IPS-18a (cell line): ENCODE measurements around the gene C1QTNF5.

Source experiments
- H3K27ac ChIP-seq: one replicate; pipeline ENCODE4 v1.5.1; 2013; ENCODE audit warnings: low read length
- H3K27me3 ChIP-seq: one replicate; pipeline ENCODE4 v1.6.1; 2013; ENCODE audit warnings: mild to moderate bottlenecking, low read length; ENCODE audit not compliant: control insufficient read depth, insufficient read depth
- H3K36me3 ChIP-seq: one replicate; pipeline ENCODE4 v1.6.1; 2013; ENCODE audit warnings: low read depth, low read length; ENCODE audit not compliant: control insufficient read depth
- H3K4me1 ChIP-seq: one replicate; pipeline ENCODE4 v1.6.1; 2013; ENCODE audit warnings: low read depth, low read length; ENCODE audit not compliant: control insufficient read depth
- H3K4me3 ChIP-seq: one replicate; pipeline ENCODE4 v1.5.1; 2013; ENCODE audit warnings: low read length
- H3K9ac ChIP-seq: one replicate; pipeline ENCODE4 v1.6.1; 2013; ENCODE audit warnings: mild to moderate bottlenecking, low read length, moderate library complexity
- H3K9me3 ChIP-seq: one replicate; pipeline ENCODE4 v1.6.1; 2013; ENCODE audit warnings: low read depth, low read length; ENCODE audit not compliant: control insufficient read depth

C1QTNF5 gene

DNA sequence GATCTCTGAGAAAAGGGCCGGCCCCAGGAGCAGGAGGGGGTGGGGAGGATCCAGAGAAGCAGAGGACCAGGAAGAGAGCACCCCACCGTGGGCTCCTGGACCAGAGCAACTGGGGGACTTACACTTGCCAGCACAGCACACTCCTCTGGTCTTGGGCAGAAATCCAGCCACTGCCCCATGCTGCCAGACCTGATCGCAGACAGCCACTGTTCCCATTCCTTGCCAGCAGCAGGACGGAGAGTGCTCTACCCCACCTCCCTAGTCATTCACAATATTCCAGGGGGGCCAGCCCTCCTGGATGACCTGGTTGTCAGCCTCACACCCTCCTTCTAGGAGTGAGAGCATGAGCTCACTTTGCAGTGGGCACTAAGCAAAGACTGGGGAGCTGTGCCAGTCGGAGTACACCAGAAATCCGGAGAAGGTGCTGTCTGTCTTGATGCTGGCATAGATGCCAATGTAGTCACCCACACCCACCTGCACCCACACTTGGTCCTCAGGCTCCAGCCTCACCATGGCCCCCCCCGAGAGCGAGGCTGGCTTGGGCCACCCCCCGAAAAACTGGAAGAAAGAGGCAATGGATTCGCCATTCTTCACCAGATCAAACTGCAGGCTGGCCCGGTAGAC, 1.6 kb downstream of the C1QTNF5 start:
- Histone ChIP-seq H3K27me3 (peaks cover 41% of the 10 kb centered on the region), H3K4me3 (peak overlapping the region; percentile 51), H3K9ac (no peak overlapping the region), H3K27ac (no peak overlapping the region), H3K9me3 (no peaks in the 10 kb centered on the region), H3K4me1 (peaks cover 13% of the 10 kb centered on the region), H3K36me3 (peaks cover 7% of the 10 kb centered on the region)

DNA sequence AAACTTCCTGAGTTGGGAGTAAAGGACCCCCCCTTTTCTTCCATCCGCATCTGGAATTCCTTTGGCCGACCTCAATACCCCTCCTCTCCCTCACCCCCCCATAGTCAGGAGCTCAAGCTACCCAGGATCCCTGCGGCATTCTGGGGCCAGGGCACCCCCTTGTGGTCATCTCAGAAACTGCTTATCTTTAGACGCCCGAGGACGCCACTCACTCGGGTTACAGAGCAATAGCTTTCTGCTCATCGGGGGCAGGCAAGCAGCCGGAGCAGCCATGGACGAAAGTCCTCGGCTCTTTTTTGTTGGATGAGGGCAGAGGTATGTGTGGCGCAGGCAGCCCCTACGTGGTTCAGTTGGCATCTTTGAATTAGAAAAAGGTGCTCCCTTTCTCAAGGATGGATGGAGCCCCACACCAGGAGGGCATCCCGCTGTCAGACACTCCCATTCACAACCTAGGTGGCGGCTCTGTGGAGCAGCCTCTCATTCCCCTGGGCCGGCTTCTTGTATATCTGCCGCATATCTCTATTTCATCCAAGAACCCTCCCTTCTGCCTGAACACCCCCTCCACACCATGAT, 2.3 kb downstream of the C1QTNF5 start:
- Histone ChIP-seq H3K27ac (no peak overlapping the region), H3K4me3 (peak overlapping the region; percentile 40), H3K9ac (no peak overlapping the region), H3K27me3 (peaks cover 41% of the 10 kb centered on the region), H3K4me1 (peaks cover 16% of the 10 kb centered on the region), H3K36me3 (peaks cover 7% of the 10 kb centered on the region), H3K9me3 (no peaks in the 10 kb centered on the region)

DNA sequence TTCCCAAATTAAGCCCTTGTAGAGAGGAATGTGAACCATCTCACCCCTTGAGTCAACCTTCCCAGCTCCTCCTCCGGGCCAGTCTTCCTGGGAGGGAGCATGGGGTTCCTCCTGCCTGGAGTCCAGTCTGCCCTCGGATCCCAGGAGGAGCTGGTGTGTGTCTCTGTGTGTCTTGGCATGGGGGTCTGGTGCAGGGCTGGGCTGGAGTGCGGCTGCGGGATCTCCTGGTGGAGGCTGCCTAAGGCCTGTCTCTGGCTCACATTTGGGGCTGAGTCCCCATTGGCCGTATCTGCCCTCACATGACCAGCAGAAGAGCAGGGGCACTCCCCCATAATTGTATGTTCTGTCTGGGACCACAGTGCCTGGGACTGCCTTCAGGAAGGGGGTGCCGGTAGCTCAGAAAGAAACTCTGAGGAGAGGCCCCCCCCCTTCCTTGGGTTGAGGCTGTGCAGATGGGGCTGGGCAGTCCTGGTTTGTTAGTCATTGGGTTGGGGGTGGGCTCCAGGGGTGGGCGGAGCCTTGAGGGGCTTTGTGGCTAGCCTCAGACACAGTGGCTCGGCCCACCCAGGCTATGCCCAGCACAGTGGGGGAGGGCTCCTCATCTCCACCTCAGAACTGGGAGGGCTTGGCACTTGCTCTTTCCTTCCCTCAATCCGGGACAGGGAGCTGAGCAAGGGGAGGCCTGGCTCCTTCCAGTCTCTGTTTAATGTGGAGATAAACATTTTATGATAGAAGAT, 2.9 kb downstream of the C1QTNF5 start:
- no peaks in the 10 kb centered on the region for H3K9me3 ChIP-seq
- H3K4me3 ChIP-seq: peak overlapping the region; percentile 40
- no peak overlapping the region for H3K27ac ChIP-seq
- peaks cover 7% of the 10 kb centered on the region for H3K36me3 ChIP-seq
- peaks cover 41% of the 10 kb centered on the region for H3K27me3 ChIP-seq
- H3K9ac ChIP-seq: no peak overlapping the region
- H3K4me1 ChIP-seq: peaks cover 16% of the 10 kb centered on the region

DNA sequence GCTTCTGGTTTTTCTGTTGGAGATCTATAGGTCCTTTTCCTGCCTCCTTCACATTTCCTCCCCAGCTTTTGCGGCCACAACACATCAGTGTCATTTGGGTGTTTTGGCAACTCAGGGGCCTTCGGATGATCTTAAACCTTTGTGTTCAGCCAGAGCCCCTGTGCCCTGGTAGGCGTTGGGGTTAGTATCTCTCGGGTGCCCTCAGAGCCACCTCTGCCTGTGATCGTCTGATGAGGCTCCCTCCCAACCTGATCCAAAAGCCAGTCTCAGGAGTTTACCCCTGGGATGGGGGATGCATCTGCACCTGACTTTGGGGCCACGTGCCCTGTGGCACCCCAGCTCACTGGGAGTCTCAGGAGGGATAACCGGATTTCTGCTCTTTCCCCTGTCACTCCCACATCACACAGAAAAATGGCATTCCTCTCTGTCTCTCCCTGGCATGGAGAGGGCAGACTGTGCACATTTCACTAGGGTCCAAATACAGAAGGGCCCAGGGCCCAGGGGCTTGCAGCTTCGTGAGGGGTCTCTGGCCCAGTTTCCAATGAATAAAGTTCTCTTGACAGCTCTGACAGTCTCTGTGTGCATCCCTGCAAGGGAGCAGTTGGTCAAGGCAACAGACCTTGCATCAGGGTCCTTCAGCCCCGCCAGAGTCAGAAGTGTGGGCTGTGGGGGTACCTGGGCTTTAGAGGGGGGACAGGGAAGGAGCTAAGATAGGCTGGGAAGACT, 3.8 kb downstream of the C1QTNF5 start:
- Histone ChIP-seq H3K9ac (no peak overlapping the region), H3K27ac (no peak overlapping the region), H3K36me3 (peaks cover 7% of the 10 kb centered on the region), H3K4me1 (peaks cover 16% of the 10 kb centered on the region), H3K9me3 (no peaks in the 10 kb centered on the region), H3K4me3 (no peak overlapping the region), H3K27me3 (peaks cover 36% of the 10 kb centered on the region)

DNA sequence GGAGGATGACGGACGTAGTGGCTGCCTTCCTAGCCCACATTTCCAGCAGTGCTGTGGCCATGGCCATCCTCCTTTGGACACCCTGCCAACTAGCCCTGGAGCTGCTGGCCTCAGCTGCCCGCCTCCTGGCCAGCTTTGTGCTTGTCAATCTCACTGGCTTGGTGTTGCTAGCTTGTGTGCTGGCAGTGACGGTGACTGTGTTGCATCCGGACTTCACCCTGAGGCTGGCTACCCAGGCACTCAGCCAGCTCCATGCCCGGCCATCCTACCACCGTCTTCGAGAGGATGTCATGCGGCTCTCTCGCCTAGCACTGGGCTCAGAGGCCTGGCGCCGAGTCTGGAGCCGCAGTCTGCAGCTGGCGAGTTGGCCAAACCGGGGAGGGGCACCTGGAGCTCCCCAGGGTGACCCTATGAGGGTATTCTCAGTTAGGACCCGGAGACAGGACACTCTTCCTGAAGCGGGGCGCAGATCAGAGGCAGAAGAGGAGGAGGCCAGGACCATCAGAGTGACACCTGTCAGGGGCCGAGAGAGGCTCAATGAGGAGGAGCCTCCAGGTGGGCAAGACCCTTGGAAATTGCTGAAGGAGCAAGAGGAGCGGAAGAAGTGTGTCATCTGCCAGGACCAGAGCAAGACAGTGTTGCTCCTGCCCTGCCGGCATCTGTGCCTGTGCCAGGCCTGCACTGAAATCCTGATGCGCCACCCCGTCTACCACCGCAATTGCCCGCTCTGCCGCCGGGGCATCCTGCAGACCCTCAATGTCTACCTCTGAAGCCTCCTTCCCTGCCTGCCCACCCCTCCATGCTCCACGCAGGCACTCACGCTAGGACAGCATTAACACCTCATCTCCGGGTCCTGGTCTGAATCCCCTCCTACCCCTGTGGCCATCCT, 4.8 kb downstream of the C1QTNF5 start:
- no peak overlapping the region for H3K27ac ChIP-seq
- H3K4me1 ChIP-seq: peaks cover 11% of the 10 kb centered on the region
- peaks cover 26% of the 10 kb centered on the region for H3K27me3 ChIP-seq
- no peak overlapping the region for H3K9ac ChIP-seq
- no peaks in the 10 kb centered on the region for H3K9me3 ChIP-seq
- H3K4me3 ChIP-seq: peak overlapping the region; percentile 80
- peaks cover 7% of the 10 kb centered on the region for H3K36me3 ChIP-seq

DNA sequence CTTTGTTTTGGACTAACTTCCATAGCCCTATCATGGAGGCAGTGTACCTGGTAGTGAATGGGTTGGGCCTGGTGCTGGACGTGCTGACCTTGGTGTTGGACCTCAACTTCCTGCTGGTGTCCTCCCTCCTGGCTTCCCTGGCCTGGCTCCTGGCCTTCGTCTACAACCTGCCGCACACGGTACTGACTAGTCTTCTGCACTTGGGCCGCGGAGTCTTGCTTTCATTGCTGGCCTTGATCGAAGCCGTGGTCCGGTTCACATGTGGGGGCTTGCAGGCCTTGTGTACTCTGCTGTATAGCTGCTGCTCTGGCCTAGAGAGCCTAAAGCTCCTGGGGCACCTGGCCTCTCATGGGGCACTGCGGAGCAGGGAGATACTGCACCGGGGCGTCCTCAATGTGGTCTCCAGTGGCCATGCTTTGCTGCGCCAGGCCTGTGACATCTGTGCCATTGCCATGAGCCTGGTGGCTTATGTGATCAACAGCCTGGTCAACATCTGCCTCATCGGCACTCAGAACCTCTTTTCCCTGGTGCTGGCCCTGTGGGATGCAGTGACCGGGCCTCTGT, 5.5 kb downstream of the C1QTNF5 start:
- peaks cover 11% of the 10 kb centered on the region for H3K4me1 ChIP-seq
- no peaks in the 10 kb centered on the region for H3K9me3 ChIP-seq
- peak overlapping the region; percentile 81 for H3K9ac ChIP-seq
- H3K36me3 ChIP-seq: peaks cover 7% of the 10 kb centered on the region
- peak overlapping the region; percentile 80 for H3K4me3 ChIP-seq
- H3K27me3 ChIP-seq: peaks cover 19% of the 10 kb centered on the region
- no peak overlapping the region for H3K27ac ChIP-seq

DNA sequence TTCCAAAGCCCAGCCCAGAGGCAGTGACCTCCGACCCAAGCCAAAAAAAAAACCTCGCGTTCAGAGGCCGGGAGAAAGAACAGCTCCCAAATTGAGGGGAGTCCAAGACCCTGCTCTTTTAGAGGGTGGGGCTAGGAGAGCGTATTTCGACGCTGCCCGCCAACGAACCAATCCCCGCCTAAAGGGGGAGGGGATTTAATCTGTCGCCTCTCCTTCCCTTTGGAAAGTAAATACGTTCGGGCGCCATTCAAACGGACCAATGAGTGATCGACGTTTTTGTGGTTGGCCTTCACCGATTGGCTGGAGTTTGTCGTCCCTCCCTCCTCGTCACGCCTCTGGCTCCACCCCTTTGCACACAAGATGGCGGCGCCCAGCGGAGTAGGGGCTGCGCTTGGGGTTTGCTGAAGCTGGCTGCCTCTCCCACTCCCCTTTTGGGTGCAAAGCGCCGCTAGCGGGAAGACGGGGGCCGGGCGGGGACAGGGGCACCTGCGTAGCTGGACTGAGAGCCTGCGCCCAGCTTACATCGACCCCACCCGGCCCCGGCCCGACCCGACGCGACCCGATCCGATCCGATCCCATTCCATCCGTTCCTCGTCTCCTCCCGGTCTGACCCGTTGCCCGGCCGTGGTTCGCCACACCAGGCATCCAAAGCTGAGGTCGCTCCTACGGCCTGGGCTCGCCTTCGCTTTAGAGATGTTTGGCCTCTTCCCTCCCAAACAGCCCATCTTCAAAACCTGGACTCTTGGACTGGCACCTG, 6.3 kb downstream of the C1QTNF5 start, which contains the start of gene RNF26:
RNF26 (plus strand) TSS at position 354 of the 757 bp plus-strand sequence. CDS start 596 bp downstream, outside the sequence.
- Histone ChIP-seq H3K4me3 (peak within 1 kb of the TSS; percentile 80), H3K27ac (peak within 1 kb of the TSS; percentile 31), H3K36me3 (peaks cover 7% of the 10 kb centered on the region), H3K4me1 (peaks cover 11% of the 10 kb centered on the region), H3K27me3 (peaks cover 11% of the 10 kb centered on the region), H3K9ac (peak within 1 kb of the TSS; percentile 81), H3K9me3 (no peaks in the 10 kb centered on the region)

DNA sequence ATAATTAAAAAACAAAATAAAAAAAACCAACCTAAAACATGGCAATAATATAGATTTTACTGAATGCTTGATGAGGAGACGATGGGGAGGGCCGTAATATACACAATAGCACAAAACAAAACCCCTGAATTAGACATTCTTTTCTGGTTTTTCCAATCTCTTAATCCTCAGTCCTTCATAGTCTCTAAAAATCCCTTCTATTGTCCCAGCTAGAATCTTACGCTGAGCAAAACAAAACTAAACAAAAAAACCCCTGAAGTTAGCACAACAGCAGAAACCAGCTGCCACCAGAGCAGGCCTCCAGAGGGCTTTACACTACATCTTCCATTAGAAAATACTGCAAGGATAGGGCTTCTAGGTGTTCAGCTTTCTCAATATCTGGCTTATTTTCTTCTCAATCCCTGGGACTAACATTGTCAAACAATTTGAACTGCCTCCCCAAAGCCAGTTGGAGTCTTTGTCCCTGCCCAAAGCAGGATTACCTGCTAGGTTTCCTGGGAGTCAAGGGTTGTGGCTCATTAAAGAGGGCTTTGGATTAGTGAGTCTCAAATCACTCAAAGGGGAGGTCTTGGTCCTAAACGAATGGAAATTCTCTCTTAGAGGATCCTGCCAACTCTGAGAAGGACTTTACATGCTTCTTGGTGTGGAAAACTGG, 8.4 kb downstream of the C1QTNF5 start:
- H3K27ac ChIP-seq: no peak overlapping the region
- H3K4me3 ChIP-seq: no peak overlapping the region
- H3K9me3 ChIP-seq: no peaks in the 10 kb centered on the region
- no peaks in the 10 kb centered on the region for H3K27me3 ChIP-seq
- no peak overlapping the region for H3K9ac ChIP-seq
- peaks cover 3% of the 10 kb centered on the region for H3K4me1 ChIP-seq
- H3K36me3 ChIP-seq: peaks cover 7% of the 10 kb centered on the region

DNA sequence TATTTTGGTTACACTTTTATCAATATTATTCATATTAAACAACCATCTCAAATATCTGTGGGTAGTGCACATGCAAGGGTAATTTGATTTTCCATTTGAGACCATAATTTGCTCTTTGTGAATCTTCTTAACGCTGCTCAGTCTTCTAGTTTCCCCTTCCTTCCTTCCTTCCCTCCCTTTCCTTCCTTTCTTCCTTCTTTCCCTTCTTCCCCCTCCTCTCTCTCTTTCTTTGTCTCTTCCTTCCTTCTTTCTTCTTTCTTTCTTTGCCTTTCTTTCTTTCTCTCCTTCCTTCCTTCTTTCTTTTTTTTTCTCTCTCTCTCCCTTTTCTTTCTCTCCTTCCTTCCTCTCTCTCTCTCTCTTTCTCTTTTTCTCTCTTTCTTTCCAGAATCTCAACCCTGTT, 10.4 kb downstream of the C1QTNF5 start:
- Histone ChIP-seq H3K27ac (no peak overlapping the region), H3K4me1 (peaks cover 3% of the 10 kb centered on the region), H3K9me3 (no peaks in the 10 kb centered on the region), H3K36me3 (no peaks in the 10 kb centered on the region), H3K4me3 (no peak overlapping the region), H3K9ac (no peak overlapping the region), H3K27me3 (no peaks in the 10 kb centered on the region)

DNA sequence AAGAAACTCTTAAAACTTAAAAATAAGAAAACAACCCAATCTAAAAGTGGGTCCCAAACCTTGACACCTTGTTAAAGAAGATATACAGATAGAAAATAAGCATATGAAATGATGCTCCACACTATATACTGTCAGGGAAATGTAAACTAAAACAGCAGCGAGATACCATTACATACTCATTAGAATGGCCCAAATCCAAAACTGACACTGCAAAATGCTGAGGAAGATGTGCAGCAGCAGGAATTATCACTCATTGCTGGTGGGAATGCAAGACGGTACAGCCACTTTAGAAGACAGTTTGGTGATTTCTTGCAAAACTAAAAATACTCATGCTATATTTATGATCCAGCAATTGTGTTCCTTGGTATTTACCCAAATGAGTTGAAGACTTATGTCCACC, 11.4 kb downstream of the C1QTNF5 start:
- Histone ChIP-seq H3K9ac (no peak overlapping the region), H3K4me3 (no peak overlapping the region), H3K9me3 (no peaks in the 10 kb centered on the region), H3K27me3 (no peaks in the 10 kb centered on the region), H3K27ac (no peak overlapping the region), H3K4me1 (peaks cover 3% of the 10 kb centered on the region), H3K36me3 (no peaks in the 10 kb centered on the region)
